SK-N-DZ (cell line): ENCODE data around the gene ERCC6L. TPM values are rescaled to one million over a fixed set of nuclear protein-coding genes. Genes with fewer than 3 reads are reported as not detected.

Source experiments
- DNase-seq: peaks from one replicate; pipeline ENCODE4 v3.0.0-alpha.2; 2015; ENCODE audit warnings: low spot score
- polyA plus RNA-seq, 2 experiments: library from polyadenylated mRNA; depleted of rRNA; stranded (reverse); fragments of >200 nt; gene quantifications; 2 replicates each; pipeline ENCODE4 v1.2.3, GENCODE V29; 2014

Gene ERCC6L, protein sequence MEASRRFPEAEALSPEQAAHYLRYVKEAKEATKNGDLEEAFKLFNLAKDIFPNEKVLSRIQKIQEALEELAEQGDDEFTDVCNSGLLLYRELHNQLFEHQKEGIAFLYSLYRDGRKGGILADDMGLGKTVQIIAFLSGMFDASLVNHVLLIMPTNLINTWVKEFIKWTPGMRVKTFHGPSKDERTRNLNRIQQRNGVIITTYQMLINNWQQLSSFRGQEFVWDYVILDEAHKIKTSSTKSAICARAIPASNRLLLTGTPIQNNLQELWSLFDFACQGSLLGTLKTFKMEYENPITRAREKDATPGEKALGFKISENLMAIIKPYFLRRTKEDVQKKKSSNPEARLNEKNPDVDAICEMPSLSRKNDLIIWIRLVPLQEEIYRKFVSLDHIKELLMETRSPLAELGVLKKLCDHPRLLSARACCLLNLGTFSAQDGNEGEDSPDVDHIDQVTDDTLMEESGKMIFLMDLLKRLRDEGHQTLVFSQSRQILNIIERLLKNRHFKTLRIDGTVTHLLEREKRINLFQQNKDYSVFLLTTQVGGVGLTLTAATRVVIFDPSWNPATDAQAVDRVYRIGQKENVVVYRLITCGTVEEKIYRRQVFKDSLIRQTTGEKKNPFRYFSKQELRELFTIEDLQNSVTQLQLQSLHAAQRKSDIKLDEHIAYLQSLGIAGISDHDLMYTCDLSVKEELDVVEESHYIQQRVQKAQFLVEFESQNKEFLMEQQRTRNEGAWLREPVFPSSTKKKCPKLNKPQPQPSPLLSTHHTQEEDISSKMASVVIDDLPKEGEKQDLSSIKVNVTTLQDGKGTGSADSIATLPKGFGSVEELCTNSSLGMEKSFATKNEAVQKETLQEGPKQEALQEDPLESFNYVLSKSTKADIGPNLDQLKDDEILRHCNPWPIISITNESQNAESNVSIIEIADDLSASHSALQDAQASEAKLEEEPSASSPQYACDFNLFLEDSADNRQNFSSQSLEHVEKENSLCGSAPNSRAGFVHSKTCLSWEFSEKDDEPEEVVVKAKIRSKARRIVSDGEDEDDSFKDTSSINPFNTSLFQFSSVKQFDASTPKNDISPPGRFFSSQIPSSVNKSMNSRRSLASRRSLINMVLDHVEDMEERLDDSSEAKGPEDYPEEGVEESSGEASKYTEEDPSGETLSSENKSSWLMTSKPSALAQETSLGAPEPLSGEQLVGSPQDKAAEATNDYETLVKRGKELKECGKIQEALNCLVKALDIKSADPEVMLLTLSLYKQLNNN
- polyA plus RNA-seq (2014; cell fraction: cytosol; rRNA removed) = 3.8 and 4.6 TPM in 2 replicates
- 2.4 TPM in 2 replicates for polyA plus RNA-seq (2014; cell fraction: nucleus; rRNA removed)

DNA sequence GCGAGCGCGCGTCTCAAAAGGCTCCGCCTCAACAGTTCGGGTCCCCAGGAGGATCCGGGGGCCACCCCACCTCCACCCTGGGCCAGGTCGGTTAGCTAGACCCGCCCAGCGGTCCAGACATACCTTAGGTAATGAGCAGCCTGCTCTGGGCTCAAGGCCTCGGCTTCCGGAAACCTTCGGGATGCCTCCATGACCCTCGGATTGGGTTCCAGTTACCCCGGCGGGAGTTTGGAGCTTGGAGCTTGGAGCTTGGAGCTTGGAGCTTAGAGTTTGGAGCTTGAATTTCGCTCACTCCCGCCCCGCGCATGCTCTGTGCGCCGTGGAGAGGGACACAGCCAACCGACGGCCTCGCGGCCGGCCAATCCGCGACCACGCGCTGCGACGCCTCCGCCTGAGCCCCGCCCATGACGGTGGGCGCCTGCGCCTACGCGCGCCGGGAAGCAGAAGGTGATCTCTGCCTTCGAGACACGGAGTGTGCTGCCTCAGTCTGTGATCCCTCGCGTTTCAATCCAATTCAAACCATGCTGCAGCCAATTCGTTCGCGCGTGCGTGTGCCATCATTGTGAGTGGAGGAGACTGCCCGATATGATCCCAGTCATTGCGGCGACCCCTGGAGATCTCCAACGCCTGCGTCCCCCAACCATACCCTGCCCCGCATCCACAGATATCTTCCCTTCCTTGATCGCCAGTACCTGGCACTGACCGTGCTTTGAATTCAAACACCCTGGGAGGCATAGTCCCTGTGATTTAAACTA is at the start of gene ERCC6L:
ERCC6L (minus strand) TSS at position 307 of the 755 bp plus-strand sequence; CDS start at position 191, 116 bp downstream.
- peak; percentile 70 for DNase-seq

DNA sequence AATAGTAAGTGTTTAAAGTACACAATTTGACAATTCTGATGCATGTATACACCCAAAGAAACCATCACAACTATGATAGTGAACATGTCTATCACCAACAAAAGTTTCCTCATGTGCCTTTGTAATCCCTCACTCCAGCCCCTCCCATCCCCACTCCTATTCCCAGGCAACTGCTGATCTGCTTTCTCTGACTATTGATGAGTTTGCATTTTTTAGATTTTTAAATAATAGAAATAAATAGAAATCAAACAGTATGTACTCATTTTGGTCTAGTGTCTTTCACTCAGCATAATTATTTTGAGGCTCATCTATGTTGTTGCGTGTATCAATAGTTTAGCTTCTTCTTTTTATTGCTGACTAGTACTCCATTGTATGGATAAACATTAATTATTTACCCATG is 43.5 kb upstream of the ERCC6L start:
- DNase-seq = no peak

DNA sequence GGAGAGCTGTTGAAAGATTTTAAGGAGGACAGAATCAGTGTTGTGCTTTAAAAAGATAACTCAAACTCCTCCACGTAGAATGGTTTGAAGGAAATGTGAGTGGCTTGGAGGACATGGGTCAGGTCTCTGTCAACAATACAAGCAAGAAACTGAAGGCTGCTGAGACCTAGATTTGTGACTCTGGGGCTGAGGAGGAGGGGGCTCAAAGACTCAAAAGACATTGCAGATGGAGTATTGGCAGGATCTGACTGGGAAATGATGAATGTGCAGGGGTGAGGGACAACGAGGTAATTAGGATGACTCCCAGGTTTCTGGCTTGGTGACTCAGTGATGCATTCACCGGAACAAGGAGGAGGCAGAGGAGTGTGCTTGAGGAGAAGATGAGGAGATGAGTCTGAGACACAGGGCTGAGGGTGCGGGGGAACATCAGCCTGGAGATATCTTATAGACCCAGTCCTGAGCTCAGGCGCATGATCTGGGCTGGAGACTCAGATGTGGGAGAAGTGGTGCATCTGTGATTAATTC is 41.6 kb upstream of the ERCC6L start:
- DNase-seq = no peak

DNA sequence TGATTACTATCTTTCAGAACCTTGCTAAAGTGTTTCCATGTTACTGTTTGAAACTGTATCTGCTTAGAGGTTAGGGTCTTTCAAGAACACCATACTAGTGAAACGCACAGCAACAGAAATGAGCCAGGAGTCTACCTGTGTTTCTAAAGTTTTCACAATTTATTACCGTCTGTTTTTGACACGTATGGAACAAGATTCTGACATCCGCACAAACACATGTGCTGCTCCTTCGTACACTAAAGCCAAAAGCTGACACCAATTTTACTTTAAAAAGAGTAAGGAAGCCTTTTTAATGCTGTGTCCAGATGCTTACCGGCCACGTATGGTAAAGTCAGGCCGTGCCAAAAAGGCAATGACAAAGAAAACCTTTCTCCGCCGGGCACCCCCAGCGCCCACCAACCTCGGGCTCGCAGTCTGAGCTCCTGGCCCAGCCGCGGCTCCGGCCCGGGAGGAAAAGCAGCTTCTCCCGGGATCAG is 37.7 kb upstream of the ERCC6L start:
- DNase-seq = no peak

DNA sequence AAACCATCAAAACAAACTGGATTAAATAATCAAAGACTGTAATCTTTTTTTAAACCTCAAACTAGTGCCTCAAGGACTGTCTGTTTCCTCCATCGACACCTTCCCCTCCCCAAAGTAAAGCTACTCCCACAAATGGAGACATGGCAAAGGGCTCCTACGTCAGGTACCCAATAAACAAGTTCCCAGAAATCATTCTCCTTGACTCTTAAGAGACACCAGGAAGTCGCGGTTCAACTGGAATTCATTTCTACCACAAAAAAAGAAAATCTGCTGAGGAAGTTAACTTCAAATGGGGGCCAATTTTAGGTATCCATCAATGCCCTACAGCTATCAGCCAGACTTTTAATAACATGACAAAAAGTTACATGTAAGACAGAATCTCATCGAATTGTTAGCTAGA is 35.7 kb upstream of the ERCC6L start:
- DNase-seq = no peak

DNA sequence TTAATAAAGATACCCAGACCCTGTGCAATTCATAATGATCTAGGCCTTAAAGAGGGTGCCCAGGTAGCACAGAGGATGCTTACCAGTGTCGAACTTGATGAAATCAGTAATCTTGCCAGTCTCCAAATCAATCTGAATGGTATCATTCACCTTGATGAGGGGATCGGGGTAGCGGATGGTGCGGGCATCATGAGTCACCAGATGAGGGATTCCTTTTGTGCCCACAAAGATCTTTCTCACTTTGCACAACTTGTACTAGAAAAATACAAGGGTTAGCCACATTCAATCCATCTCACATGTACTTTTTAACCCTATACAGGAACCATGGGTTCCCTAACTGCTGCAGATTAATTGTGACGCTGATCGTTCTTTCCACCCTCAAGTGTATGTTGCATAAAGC is 34.9 kb upstream of the ERCC6L start:
- no peak for DNase-seq

DNA sequence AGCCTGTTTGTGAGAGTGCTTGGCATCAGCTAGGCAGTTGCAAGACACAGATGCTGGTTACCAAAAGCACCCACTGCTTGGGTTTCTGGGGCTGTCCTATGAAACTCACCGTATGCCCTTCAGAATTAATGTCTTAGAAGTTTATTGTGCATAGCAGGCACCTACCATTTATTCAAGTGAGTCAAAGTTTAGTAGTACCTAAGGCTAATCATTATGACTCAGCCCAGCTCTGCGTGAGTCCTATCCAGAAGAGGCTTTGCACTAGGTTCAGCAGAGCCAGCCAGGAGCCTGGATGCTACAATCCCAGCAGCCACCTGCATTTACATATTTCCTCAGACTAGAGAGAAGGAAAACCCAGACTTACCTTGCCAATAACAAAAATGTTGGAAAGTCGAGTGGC is 34.0 kb upstream of the ERCC6L start:
- no peak for DNase-seq

DNA sequence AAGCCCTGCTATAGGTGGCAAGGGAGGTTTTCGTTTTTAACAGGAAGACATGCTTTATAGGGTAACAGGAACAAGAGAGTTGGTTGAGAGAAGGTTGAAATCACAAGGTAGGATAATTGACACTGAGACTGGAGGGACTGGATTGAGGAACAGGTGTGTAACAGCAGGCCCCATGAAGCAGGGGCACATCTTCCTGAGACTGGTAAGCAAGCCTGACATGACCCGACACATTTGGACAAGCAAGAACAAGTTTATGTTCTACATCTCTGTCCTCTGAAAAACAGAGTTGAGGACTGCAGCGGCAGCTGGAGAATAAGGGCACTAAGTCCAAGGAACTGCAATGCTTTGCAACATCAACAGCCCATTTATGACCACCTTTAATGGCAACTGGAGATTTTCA is 33.0 kb upstream of the ERCC6L start:
- no peak for DNase-seq

DNA sequence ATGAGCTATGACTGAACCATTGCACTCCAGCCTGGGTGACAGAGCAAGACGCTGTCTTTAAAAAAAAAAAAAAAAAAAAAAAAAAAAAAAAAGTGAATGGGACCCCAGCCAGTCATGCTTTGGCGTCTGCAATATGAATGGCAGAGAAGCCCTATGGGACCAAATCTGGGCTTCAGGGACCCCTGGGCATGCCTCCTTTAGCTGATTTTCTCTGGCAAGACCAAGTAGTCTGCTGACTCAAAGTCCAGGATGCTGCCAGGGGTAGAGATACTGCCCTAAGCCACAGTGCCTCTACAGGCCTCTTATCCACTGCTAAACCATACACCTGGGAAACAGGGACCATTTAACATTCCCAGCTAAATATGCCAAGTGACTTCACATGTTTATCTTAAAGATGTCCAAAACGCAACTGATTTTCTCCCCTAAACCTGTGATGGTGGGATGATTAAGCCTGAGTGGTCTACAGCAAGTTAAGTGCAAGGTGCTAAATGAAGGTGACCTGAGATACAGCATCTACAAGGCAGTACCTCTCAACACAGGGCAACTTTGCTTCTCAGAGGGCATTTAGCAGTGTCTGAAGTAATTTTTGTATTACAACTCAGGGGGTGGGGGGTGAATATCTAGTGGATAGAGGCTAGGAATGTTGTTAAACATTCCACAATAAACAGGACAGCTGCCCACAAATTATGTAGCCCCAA is 32.4 kb upstream of the ERCC6L start:
- no peak for DNase-seq

DNA sequence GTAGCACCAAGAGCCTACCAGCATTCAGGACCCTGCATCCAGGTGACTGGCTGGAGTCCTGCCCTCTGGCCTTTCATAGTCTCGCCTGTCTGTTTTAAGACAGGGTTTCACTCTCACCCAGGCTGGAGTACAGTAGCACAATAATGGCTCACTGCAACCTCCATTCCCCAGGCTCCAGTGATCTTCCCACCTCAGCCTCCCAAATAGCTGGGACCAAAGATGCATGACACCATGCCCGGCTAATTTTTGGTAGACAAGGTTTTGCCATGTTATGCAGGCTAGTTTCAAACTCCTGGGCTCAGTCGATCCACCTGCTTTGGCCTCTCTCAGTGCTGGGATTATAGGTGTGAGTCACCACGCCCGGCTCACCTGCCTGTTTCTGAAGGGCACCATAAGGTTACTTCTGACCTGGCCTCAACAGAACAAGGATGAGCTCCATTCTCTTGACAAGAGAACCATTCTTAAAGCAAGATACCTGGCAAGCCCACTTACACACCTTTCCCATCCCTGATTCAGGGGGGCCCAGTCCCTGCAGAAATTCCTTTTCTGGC is 31.6 kb upstream of the ERCC6L start:
- DNase-seq = no peak

DNA sequence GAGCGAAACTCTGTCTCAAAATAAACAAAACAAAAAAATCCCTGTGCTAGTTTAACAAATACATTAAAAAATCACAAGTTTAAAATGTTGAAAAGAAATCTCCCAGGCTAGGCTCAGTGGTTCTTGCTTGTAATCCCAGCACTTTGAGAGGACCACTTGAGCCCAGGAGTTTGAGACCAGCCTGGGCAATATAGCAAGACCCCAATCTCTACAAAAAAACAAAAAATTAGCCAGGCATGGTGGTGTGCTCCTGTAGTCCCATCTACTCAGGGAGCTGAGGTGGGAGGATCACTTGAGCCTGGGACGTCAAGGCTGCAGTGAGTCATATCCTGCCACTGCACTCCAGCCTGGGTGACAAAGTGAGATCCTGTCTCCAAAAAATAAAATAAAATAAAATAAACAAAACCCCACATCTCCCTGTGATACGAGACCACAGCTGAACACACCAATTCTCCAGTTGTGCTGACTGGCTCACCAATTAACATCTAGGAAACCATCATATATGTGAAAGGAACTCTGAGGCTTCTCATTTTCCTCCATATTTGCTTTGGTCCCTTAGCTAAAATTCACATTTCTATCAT is 30.9 kb upstream of the ERCC6L start:
- DNase-seq = no peak

DNA sequence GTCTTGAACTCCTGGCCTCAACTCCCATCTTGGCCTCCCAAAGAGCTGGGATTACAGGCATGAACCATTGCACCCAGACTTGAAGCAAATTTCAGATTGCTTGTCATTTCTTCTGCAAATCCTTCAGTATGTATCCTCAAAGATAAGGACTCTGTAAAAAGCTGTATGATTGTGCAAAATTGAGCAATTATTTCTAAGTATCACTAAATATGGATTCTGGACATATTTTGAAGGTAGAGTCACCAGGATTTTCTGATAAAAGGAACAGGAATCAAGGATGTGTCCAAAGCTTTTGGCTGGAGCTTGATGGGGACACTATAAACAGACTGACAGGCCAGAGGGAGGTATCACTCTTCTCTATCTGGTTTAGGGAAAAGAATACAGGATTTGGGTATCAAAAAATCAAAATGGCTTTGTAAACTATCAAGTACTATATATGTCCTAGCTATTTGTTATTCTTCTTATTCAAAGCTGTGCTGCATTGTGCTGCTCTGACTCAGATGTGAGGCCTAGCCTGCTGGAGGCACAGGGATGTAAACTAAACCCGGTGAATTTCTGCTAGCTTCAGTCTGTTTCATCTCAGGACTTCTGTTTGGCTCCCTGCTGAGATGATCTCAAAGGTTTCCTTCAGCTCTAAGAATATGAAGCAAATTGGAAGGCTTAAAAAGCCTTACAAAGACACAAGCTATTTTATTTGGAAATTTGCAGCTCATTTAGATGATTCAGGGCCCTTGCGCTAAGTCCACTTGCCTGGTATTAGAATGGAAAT is 30.0 kb upstream of the ERCC6L start:
- no peak for DNase-seq

DNA sequence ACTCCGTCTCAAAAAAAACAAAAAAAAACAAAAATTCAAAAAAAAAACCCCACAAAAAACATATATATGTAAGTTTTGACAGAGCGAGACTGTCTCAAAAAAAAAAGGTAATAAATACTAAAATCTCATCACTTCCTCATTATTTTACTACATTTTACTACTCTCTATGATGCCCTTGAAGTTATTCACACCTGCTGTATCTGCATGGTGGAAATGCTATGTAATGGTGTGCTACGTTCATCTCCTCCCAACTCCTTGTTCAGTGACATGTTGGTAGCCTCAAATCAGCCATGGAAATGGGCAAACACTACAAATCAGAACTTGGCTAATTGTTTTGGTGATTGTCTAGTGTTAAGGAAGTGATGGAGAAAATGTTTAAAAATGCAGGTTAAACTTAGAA is 26.4 kb upstream of the ERCC6L start:
- no peak for DNase-seq

DNA sequence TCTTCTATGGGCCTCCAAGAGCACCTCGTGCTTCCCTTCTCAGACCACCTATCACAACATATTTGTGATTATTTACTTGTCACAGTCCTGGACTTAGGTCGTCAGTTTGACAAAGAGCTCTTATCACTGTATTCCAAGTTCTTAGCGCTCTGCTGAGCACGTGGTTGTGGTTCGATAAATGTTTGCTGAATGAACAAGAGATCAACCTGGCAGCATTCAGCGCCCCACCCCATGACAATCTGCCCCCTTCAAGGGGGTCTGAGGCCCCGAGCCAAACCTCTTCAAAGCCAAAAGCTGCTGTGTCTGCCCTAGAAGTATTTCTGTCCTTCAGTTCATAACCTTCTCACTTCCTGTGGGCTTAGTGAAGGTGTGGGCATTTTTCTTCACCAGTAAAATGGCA is 23.2 kb upstream of the ERCC6L start:
- no peak for DNase-seq

DNA sequence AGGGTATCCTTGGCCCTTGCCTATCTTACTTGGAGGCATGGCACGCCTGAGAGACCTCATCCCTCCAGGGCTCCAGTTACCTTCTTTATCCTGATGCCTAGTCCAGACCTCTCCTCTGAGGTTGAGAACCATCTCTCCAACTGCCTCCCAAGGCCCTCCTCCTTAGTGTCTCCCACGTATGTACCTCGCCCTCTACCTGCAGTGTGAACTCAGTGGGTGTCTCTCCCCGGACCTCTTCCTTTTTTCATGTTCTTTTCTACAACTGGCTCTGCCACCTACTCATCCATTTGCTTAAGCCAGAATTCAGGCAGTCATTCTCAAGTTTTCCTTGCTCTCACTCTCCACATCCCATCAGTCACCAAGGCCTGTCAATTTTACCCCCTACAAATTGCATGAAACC is 21.6 kb upstream of the ERCC6L start:
- DNase-seq = no peak

DNA sequence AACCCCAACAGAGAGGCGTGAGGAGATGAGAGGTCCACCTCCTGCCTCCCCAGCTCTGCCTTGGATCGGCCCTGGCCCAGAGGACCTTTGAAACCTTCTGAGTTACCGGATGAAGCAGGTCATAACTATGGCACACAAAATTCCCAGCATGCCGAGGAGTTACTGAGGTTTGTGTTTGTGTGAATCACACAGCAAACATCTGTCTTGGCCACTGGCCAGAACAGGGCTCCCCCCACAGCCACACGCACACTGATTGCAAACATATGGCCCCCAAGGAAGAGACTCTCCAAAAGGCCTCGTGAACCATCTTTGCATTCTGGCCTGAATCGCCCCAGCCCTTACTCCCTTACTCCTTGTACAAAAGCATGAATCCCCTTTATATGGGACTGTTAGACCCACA is 19.3 kb upstream of the ERCC6L start:
- no peak for DNase-seq

DNA sequence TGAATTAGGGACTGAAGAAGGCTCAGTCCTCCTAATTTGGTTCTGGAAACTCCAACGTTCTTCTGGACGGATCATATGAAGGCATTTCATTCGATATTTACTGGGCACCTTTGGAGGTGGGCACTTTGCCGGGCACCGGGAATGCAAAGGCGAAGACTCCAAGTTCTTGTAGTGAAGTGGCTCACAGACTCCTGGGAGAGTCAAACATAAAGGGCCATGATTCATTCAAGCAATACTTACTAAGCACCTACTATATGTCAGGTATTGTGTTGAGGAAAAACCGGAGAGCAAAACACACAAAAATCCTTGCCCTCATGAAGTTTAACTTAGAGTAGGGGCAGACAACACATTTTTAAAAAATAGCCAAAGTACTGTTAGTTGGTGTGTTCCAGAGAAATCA is 17.0 kb upstream of the ERCC6L start:
- no peak for DNase-seq

DNA sequence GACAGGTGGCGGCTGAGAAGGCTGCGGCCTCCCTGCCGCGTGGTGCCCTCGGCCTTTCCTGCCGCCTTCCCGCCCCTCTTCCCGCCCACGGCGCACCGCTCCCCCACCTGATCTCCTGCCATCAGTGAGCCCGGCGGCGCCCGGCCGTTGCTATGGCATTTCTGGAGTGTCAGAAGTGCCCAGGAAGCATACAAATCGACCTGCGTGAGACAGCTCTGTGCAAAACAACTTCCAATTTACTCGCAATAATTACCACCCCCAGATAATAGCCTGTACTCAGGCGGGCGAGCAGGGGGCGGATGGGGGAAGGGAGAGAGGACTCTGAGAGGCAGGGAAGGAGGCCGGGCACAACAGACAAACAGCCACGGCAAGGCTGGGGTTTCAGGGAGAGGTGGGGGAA is 16.6 kb upstream of the ERCC6L start:
- no peak for DNase-seq

DNA sequence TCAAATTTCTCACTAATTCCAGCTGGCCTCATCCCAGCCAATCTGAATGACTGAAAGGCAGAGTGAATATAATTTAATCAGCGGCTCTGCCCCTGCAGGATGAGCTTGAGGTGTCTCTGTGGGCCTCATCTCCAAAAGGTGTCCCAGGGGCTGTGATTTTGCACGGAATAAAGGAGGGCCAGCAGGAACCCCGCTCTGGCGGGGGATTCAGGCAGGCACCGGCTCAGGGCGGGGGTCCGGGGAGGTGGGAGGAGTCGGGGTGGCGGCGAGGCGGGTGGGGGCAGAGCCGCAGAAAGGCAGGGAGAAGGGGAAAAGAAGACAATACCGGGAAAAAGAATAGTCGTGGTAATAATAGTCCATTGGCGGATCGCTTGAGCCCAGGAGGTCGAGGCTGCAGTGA is 16.0 kb upstream of the ERCC6L start:
- peak; percentile 31 for DNase-seq
